LNCAP (cell line): ENCODE measurements around the gene SRGAP1.

Source experiments
- TF ChIP-seq, protein P1 (sequence below): fragments of 450-650 bp; IDR thresholded peaks from 2 replicates; pipeline ENCODE4 v1.5.1; 2017; ENCODE audit warnings: mild to moderate bottlenecking

SRGAP1 gene

GRCh38 chr12:63841571-63841970 is 2.9 kb upstream of the SRGAP1 start:
- TF ChIP-seq, protein P1, sequence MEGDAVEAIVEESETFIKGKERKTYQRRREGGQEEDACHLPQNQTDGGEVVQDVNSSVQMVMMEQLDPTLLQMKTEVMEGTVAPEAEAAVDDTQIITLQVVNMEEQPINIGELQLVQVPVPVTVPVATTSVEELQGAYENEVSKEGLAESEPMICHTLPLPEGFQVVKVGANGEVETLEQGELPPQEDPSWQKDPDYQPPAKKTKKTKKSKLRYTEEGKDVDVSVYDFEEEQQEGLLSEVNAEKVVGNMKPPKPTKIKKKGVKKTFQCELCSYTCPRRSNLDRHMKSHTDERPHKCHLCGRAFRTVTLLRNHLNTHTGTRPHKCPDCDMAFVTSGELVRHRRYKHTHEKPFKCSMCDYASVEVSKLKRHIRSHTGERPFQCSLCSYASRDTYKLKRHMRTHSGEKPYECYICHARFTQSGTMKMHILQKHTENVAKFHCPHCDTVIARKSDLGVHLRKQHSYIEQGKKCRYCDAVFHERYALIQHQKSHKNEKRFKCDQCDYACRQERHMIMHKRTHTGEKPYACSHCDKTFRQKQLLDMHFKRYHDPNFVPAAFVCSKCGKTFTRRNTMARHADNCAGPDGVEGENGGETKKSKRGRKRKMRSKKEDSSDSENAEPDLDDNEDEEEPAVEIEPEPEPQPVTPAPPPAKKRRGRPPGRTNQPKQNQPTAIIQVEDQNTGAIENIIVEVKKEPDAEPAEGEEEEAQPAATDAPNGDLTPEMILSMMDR: no peak

DNA sequence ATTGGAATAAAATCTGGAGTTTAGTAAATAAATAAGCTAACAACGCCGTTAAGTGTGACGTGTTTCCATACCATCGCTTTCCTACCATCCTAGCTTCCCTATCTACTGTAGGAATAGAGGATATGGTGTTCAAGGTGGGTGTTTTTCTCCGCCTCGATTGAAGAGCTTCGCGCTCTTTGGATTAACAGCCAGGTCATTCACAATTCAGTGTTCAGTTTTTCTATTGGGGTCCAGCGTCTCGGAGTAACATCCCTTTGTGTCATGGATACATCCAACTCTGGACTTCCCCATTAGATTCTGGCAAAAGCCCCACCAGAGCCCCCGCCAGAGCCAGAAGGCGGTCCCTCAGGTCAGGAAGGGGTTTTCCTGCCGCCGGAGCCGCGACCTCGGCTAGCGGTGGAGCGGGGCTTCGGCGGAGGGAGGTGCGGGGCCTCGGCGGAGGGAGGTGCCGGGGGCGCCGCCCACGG is 1.2 kb upstream of the SRGAP1 start:
- TF ChIP-seq, protein P1: no peak

- TF ChIP-seq, protein P1: peak; percentile 96
Observed at GRCh38 chr12:63843721-63844390, 644 bp upstream of the SRGAP1 start.

GRCh38 chr12:63845726-63846125 is 1.2 kb downstream of the SRGAP1 start:
- TF ChIP-seq, protein P1: no peak

DNA sequence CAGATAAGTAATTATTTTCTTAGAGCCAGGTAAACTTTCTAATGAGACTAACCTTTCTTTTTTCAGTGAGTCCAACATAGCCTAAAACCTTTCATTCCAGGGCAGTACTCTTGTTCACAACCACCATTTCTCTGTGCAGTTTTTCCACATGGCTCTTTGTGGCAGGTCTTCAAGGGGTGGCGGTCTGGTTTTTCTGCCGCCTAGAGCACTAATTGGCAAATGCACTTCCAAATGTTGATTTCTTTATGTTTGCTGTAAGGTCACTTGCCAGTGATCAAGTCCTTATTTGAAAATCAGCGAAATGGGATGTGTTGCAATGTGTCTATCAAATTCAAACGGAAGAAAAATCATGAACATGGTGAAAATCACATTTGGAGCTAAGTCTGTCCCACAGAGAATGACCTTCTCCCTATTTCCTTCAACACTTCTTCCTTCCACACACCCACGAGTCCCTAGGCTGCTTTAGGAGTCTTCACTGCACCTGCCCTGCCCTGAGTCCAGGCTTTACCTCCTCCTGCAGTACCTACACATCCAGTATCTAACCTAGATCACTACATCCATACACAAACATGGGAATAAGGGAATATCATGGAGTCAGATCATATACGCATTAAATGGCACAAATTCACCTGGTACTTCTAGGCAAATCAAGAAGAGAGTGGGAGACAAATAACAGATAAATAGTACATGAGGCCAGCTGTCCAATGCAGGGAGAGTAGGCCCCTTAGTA is 1.9 kb downstream of the SRGAP1 start:
- TF ChIP-seq, protein P1: no peak

DNA sequence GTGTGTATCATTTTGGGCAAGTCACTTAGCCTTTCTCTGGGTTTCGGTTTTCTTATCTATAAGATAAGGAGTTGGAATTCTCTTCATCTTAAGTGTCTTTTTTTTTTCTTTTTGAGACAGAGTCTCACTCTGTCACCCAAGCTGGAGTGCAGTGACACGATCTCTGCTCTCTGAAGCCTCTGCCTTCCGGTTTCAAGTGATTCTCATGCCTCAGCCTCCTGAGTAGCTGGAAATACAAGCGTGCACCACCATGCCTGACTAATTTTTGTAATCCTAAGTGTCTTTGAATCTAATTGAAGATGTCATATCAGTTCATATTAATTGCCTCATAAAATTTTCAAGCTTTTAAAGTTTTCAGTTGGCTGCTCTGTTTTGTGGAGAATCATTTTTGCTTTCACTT is 4.0 kb downstream of the SRGAP1 start:
- TF ChIP-seq, protein P1: no peak

GRCh38 chr12:63849106-63849620 is 4.7 kb downstream of the SRGAP1 start:
- TF ChIP-seq, protein P1: no peak
